ENCODE measurements around the gene CDK5R2. TPM values are rescaled to one million over a fixed set of nuclear protein-coding genes. Genes with fewer than 3 reads are reported as not detected.

CDK5R2 gene
- total RNA-seq: not detected in 2 replicates

DNA sequence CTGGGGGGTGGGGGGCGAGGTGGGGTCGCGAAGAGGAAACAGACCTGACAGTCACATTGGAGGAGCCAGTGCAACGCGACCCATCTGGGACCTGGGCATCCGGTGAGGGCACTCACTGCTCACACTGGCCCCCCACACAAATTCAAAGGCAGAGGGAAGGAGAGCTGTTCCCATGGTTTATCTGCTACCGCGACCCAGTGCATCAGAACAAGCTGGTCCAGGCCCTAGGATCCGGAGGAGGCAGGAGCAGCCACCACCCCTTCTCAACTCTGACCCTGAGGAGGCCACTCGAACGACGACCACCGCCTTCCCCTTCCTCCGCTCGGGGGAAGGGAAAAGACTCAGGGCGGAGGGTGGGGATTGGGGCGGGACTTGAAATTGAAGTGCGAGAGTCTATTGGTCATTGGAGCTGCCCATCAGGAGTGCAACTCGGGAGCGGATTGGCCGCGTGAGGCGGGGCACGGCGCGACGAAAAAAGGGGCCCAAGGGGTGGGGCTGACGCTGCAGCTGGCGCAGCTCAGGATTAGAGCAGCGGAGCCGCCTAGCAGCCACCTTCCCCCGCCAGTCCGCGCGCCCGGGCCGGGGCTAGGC, at the start of gene CDK5R2:
TSS of gene CDK5R2 (plus strand) at position 526 of the 591 bp plus-strand sequence. CDS start 155 bp downstream, outside the sequence.

GRCh38 chr2:218985021-218985324, 25.5 kb downstream of the CDK5R2 start, which contains the start of gene FEV:
Gene FEV, minus strand, starts transcription at chr2:218985184. Its CDS starts 109 bp downstream, at chr2:218985075.

GRCh38 chr2:218993345-218994315, 34.2 kb downstream of the CDK5R2 start, which contains the start of gene CRYBA2:
Gene CRYBA2, minus strand, starts transcription at chr2:218993422. Its CDS starts 246 bp downstream, at chr2:218993176.

Other genes starting within 250 kb of the CDK5R2 start
- gene TTLL4, start 248.8 kb upstream of the CDK5R2 start, total RNA-seq: 4.2 and 5.6 TPM in 2 replicates
- gene CYP27A1, start 177.5 kb upstream of the CDK5R2 start, total RNA-seq: 13.5 and 18.1 TPM in 2 replicates
- gene PRKAG3, start 127.9 kb upstream of the CDK5R2 start, total RNA-seq: 0.40 and 1.9 TPM in 2 replicates
- not detected in 2 replicates for gene WNT6, start 99.9 kb upstream of the CDK5R2 start, total RNA-seq
- gene WNT10A, start 78.8 kb upstream of the CDK5R2 start, total RNA-seq: not detected in 2 replicates
- not detected in 2 replicates for gene FEV, start 25.5 kb downstream of the CDK5R2 start, total RNA-seq
- not detected in 2 replicates for gene CRYBA2, start 33.8 kb downstream of the CDK5R2 start, total RNA-seq
- gene CFAP65, start 81.8 kb downstream of the CDK5R2 start, total RNA-seq: not detected in 2 replicates
- under 0.01 TPM in 1 of 2 replicates, not detected in the other for gene IHH, start 101.3 kb downstream of the CDK5R2 start, total RNA-seq
- gene NHEJ1, start 201.1 kb downstream of the CDK5R2 start, total RNA-seq: 10.8 and 11.6 TPM in 2 replicates
- 1.6 TPM in 2 replicates for gene SLC23A3, start 210.4 kb downstream of the CDK5R2 start, total RNA-seq
- 37.9 and 41.9 TPM in 2 replicates for gene CNPPD1, start 217.3 kb downstream of the CDK5R2 start, total RNA-seq
- gene RETREG2, start 218.6 kb downstream of the CDK5R2 start, total RNA-seq: 64.1 and 72.9 TPM in 2 replicates
- gene ZFAND2B, start 247.1 kb downstream of the CDK5R2 start, total RNA-seq: 30.0 and 37.5 TPM in 2 replicates

All from aortic smooth muscle cell (primary cell).